ENCODE results near the gene STK11IP.

DNA sequence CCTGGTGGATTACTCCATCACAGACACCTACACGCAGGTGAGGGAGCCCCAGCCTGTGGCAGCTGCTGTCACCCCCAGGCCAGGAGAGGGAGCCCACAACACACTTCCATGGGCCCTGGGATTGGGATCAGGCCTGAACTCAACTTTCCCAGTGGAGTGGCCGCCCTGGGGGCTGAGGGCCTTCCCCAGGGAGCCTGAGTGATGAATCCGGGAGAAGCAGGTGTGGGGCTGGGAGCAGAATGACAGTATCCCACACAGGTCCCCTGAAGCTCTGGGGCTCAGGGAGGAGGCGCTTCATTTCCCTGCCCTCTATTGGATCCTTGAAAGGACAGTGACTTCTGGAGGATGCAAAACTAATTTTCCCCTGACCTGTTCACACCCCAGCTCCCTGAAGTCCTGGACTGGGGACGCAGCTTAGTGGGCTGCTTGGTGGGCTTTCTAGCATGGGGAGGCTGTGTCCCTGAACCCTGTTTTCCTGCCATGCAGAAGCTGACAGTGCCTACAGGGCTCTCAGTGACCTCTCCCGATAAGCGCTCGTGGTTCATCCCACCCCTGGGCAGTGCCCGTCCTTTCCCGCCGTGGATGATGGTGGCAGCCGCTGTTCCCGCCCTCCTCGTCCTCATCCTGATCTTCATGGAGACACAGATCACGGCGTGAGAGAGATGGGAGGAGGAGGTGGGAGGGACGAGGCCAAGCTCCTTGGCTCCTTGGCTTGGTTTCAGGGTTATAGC, 40.7 kb downstream of the STK11IP start:
- TF ChIP-seq, protein P1, sequence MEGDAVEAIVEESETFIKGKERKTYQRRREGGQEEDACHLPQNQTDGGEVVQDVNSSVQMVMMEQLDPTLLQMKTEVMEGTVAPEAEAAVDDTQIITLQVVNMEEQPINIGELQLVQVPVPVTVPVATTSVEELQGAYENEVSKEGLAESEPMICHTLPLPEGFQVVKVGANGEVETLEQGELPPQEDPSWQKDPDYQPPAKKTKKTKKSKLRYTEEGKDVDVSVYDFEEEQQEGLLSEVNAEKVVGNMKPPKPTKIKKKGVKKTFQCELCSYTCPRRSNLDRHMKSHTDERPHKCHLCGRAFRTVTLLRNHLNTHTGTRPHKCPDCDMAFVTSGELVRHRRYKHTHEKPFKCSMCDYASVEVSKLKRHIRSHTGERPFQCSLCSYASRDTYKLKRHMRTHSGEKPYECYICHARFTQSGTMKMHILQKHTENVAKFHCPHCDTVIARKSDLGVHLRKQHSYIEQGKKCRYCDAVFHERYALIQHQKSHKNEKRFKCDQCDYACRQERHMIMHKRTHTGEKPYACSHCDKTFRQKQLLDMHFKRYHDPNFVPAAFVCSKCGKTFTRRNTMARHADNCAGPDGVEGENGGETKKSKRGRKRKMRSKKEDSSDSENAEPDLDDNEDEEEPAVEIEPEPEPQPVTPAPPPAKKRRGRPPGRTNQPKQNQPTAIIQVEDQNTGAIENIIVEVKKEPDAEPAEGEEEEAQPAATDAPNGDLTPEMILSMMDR (IDR thresholded peaks at IDR 0.05), result peak in 1 of 6 experiments; percentile 28
- no peak for TF ChIP-seq POLR2A (IDR thresholded peaks at IDR 0.05)

Data from esophagus squamous epithelium (tissue), 4 donors.